Mucosa of descending colon (tissue), 3 donors: ENCODE measurements around the gene KLHL33. TPM values are rescaled to one million over a fixed set of nuclear protein-coding genes. Genes with fewer than 3 reads are reported as not detected.
A peak's percentile ranks its signal among the peaks of the same experiment; 100 is the strongest.

Experiments used
- ATAC-seq: fragments of 200-7000 bp; cut with Tn5 transposase; one replicate; pipeline ENCODE4 v1.9.1; 2020; ENCODE audit warnings: mild to moderate bottlenecking, moderate library complexity
- DNase-seq, 3 donors: peaks; one replicate each; pipeline ENCODE4 v3.0.0-alpha.2; 2020
- H3K36me3 ChIP-seq: fragments of 200-600 bp; one replicate; pipeline ENCODE4 v1.8.0; 2021; ENCODE audit warnings: low read depth, mild to moderate bottlenecking
- H3K4me1 ChIP-seq: fragments of 200-600 bp; one replicate; pipeline ENCODE4 v1.8.0; 2021; ENCODE audit warnings: low read depth, mild to moderate bottlenecking
- H3K4me3 ChIP-seq: fragments of 200-600 bp; one replicate; pipeline ENCODE4 v1.8.0; 2021; ENCODE audit warnings: mild to moderate bottlenecking
- H3K9me3 ChIP-seq: fragments of 200-600 bp; one replicate; pipeline ENCODE4 v1.8.0; 2021; ENCODE audit warnings: mild to moderate bottlenecking
- CTCF ChIP-seq: fragments of 200-600 bp; IDR thresholded peaks from one replicate; pipeline ENCODE4 v1.8.0; 2022; ENCODE audit warnings: antibody characterized with exemption, mild to moderate bottlenecking
- intact Hi-C, 2 donors: fragments of 100-400 bp; cut with DNase I in 1 of 2; cut with micrococcal nuclease in 1 of 2; formaldehyde crosslinking; loops; one replicate each; pipeline versions ENCODE4 v1.11.0 to v1.11.1; 2022; cut with DNase I, micrococcal nuclease
- total RNA-seq, 3 donors: library from RNA; stranded (reverse); fragmentation: NEBNext Ultra II Directional in 2 of 3; extraction: Animal tissue kit (Norgen Biotek cat#: 25700) in 2 of 3; gene quantifications; one replicate each; pipeline versions ENCODE4 v1.2.1 to v1.2.4, GENCODE V29; 2021 to 2023
- donor health status: DM: no; HTN: no; CAD: no; lungs with moderate emphysema.
- donor health status: DM: no; HTN: no; CAD: no.
- donor health status: DM: no; HTN: yes; CAD: no.

Gene KLHL33
- total RNA-seq, 3 donors from 2014 or later, result 0.12 to 0.85 (median 0.27) TPM

DNA sequence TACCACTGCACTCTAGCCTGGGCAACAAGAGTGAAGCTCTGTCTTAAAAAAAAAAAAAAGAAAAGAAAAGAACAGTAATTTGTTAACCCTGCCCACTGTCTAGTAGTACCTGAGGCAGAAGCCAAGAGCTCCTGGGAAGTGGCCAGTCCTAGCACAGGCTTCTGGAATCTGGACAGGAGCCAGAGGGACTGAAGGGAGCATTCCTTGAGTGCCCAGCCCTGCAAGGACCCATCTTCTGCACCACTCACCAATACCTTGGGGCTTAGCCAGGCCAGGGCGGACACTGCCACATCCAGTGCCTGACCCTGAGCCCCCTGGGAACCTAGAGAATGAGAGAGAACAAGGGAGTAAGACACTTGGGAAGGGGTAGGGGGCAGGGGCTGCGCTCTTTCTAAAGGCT is 58.8 kb downstream of the KLHL33 start:
- intact Hi-C loops, result no loop called here

GRCh38 chr14:20376071-20376588 is 59.8 kb downstream of the KLHL33 start:
- Histone ChIP-seq H3K9me3 (no peaks in the 10 kb centered on the region), H3K36me3 (peaks cover 19% of the 10 kb centered on the region), H3K4me1 (peaks cover 4% of the 10 kb centered on the region), H3K4me3 (no peak overlapping the region)
- intact Hi-C loops, result no loop called here
- peak; percentile 76 to 83 (median 77) for DNase-seq
- TF ChIP-seq CTCF, result no peak
- ATAC-seq, result peak; percentile 98

More for the DNA sequence above, 58.8 kb downstream of the KLHL33 start:
- Histone ChIP-seq H3K9me3 (no peaks in the 10 kb centered on the region), H3K4me3 (no peak overlapping the region), H3K36me3 (peaks cover 29% of the 10 kb centered on the region), H3K4me1 (peaks cover 4% of the 10 kb centered on the region)
- DNase-seq, result no peak
- no peak for TF ChIP-seq CTCF
- ATAC-seq, result no peak

Other genes starting within 250 kb of the KLHL33 start
- not detected for gene OR11G2, start 245.3 kb downstream of the KLHL33 start, total RNA-seq
- not detected for gene OR11H6, start 212.5 kb downstream of the KLHL33 start, total RNA-seq
- gene OR11H7, start 207.2 kb downstream of the KLHL33 start, total RNA-seq, result not detected
- not detected for gene OR11H4, start 196.9 kb downstream of the KLHL33 start, total RNA-seq
- gene TTC5, start 130.2 kb downstream of the KLHL33 start, total RNA-seq, result 10 to 100 TPM; 11.8 to 17.0 (median 13.2) TPM
- 10 to 100 TPM; 27.6 to 36.0 (median 28.0) TPM for gene CCNB1IP1, start 102.9 kb downstream of the KLHL33 start, total RNA-seq
- gene PARP2, start 92.5 kb downstream of the KLHL33 start, total RNA-seq, result 10 to 100 TPM in 2 of 3 donors, 1 to 10 TPM in 1; 9.3 to 20.1 (median 14.8) TPM
- 100 to 1,000 TPM in 1 of 3 donors, 10 to 100 TPM in 2; 68.7 to 121 (median 85.8) TPM for gene TEP1, start 22.7 kb downstream of the KLHL33 start, total RNA-seq
- gene OSGEP, start 18.6 kb upstream of the KLHL33 start, total RNA-seq, result 10 to 100 TPM; 32.7 to 52.0 (median 35.9) TPM
- gene APEX1, start 19.1 kb upstream of the KLHL33 start, total RNA-seq, result 100 to 1,000 TPM in 1 of 3 donors, 10 to 100 TPM in 2; 83.9 to 115 (median 93.8) TPM
- 10 to 100 TPM; 40.6 to 48.4 (median 45.5) TPM for gene PIP4P1, start 25.3 kb upstream of the KLHL33 start, total RNA-seq
- gene PNP, start 33.2 kb upstream of the KLHL33 start, total RNA-seq, result 10 to 100 TPM; 38.8 to 74.8 (median 72.8) TPM
- 1 to 10 TPM in 1 of 3 donors, under 1 TPM in 2; 0.60 to 1.0 (median 0.93) TPM for gene RNASE10, start 69.4 kb upstream of the KLHL33 start, total RNA-seq
- not detected for gene RNASE9, start 124.9 kb upstream of the KLHL33 start, total RNA-seq
- not detected for gene RNASE11, start 151.8 kb upstream of the KLHL33 start, total RNA-seq
- not detected for gene RNASE12, start 155.2 kb upstream of the KLHL33 start, total RNA-seq
- gene OR6S1, start 205.5 kb upstream of the KLHL33 start, total RNA-seq, result not detected
- 10 to 100 TPM; 35.9 to 37.4 (median 36.4) TPM for gene RNASE4, start 248.4 kb upstream of the KLHL33 start, total RNA-seq